Neural cell (in vitro differentiated cells): ENCODE results near the gene CEP85L.

Experiments
- EP300 ChIP-seq: fragments of 450-650 bp; conservative IDR thresholded peaks from 2 replicates; pipeline ENCODE4 v1.6.1; 2014; ENCODE audit warnings: antibody characterized with exemption, mild to moderate bottlenecking, moderate library complexity; ENCODE audit not compliant: poor library complexity, severe bottlenecking
- EZH2 ChIP-seq: fragments of 200-600, 300-800 bp; shearing (Covaris generic), sonication (generic); IDR thresholded peaks from 2 replicates; pipeline ENCODE4 v1.6.1; 2014; ENCODE audit warnings: antibody characterized with exemption, low read length, borderline replicate concordance, mild to moderate bottlenecking; ENCODE audit not compliant: insufficient read depth, poor library complexity, severe bottlenecking
- POLR2AphosphoS5 ChIP-seq: IDR thresholded peaks from 2 replicates; pipeline ENCODE4 v1.6.1; 2012
- RAD21 ChIP-seq: fragments of 450-650 bp; conservative IDR thresholded peaks from 2 replicates; pipeline ENCODE4 v1.6.1; 2014; ENCODE audit warnings: antibody characterized with exemption, mild to moderate bottlenecking, moderate library complexity
- SMC3 ChIP-seq: fragments of 450-650 bp; conservative IDR thresholded peaks from 2 replicates; pipeline ENCODE4 v1.6.1; 2014; ENCODE audit warnings: antibody characterized with exemption, mild to moderate bottlenecking, moderate library complexity; ENCODE audit not compliant: poor library complexity
- TAF1 ChIP-seq: IDR thresholded peaks from 2 replicates; pipeline ENCODE4 v1.6.1; 2012; ENCODE audit warnings: low read depth
- TF ChIP-seq, protein P1 (sequence below): fragments of 450-650 bp; IDR thresholded peaks from 2 replicates; pipeline ENCODE4 v1.5.1; 2014; ENCODE audit warnings: antibody characterized with exemption, mild to moderate bottlenecking, moderate library complexity; ENCODE audit not compliant: poor library complexity, severe bottlenecking
- TF ChIP-seq, protein P2 (sequence below): IDR thresholded peaks from 2 replicates; pipeline ENCODE4 v1.6.1; 2012; ENCODE audit warnings: borderline replicate concordance

DNA sequence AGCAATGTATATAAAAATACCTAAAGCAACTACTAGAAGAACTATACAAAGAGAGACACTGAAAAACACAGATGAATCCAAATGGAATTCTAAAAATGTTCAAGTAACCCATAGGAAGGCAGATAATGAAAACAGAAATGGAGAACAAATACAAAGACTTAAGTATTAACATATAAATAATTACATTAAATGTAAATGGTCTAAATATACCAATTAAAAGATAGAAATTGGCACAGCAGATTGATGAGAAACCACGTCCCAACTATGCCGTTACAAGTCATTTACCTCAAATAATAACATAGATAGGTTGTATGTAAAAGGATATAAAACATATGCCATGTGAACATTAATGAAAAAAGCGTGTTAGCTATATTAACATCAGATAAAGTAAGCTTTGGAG lies 40.1 kb downstream of the CEP85L start:
- TF ChIP-seq EP300 (no peak), POLR2AphosphoS5 (no peak), SMC3 (no peak), EZH2 (no peak), TAF1 (no peak), RAD21 (no peak)
- TF ChIP-seq, protein P1, sequence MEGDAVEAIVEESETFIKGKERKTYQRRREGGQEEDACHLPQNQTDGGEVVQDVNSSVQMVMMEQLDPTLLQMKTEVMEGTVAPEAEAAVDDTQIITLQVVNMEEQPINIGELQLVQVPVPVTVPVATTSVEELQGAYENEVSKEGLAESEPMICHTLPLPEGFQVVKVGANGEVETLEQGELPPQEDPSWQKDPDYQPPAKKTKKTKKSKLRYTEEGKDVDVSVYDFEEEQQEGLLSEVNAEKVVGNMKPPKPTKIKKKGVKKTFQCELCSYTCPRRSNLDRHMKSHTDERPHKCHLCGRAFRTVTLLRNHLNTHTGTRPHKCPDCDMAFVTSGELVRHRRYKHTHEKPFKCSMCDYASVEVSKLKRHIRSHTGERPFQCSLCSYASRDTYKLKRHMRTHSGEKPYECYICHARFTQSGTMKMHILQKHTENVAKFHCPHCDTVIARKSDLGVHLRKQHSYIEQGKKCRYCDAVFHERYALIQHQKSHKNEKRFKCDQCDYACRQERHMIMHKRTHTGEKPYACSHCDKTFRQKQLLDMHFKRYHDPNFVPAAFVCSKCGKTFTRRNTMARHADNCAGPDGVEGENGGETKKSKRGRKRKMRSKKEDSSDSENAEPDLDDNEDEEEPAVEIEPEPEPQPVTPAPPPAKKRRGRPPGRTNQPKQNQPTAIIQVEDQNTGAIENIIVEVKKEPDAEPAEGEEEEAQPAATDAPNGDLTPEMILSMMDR, result no peak
- TF ChIP-seq, protein P2, sequence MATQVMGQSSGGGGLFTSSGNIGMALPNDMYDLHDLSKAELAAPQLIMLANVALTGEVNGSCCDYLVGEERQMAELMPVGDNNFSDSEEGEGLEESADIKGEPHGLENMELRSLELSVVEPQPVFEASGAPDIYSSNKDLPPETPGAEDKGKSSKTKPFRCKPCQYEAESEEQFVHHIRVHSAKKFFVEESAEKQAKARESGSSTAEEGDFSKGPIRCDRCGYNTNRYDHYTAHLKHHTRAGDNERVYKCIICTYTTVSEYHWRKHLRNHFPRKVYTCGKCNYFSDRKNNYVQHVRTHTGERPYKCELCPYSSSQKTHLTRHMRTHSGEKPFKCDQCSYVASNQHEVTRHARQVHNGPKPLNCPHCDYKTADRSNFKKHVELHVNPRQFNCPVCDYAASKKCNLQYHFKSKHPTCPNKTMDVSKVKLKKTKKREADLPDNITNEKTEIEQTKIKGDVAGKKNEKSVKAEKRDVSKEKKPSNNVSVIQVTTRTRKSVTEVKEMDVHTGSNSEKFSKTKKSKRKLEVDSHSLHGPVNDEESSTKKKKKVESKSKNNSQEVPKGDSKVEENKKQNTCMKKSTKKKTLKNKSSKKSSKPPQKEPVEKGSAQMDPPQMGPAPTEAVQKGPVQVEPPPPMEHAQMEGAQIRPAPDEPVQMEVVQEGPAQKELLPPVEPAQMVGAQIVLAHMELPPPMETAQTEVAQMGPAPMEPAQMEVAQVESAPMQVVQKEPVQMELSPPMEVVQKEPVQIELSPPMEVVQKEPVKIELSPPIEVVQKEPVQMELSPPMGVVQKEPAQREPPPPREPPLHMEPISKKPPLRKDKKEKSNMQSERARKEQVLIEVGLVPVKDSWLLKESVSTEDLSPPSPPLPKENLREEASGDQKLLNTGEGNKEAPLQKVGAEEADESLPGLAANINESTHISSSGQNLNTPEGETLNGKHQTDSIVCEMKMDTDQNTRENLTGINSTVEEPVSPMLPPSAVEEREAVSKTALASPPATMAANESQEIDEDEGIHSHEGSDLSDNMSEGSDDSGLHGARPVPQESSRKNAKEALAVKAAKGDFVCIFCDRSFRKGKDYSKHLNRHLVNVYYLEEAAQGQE, result no peak
